GM12865 (cell line): ENCODE measurements around the gene ATRN.
"Not testable (repeated sequence)": the region's sequence is repeated elsewhere in the genome, so short reads cannot be mapped to it uniquely, and the experiment has no call there.

Experiments
- DNase-seq: peaks from one replicate; pipeline ENCODE4 v3.0.0; 2010; ENCODE audit warnings: low read depth
- H3K4me3 ChIP-seq: 2 replicates; pipeline ENCODE4 v1.5.1; 2011; ENCODE audit warnings: mild to moderate bottlenecking, low read depth, low read length, control low read depth
- TF ChIP-seq, protein P1 (sequence below): IDR thresholded peaks from 2 replicates; pipeline ENCODE4 v1.5.1; 2011; ENCODE audit warnings: low read length, control low read depth, low read depth, inconsistent platforms; ENCODE audit not compliant: insufficient read depth; ENCODE audit errors: missing control alignments

Gene ATRN

DNA sequence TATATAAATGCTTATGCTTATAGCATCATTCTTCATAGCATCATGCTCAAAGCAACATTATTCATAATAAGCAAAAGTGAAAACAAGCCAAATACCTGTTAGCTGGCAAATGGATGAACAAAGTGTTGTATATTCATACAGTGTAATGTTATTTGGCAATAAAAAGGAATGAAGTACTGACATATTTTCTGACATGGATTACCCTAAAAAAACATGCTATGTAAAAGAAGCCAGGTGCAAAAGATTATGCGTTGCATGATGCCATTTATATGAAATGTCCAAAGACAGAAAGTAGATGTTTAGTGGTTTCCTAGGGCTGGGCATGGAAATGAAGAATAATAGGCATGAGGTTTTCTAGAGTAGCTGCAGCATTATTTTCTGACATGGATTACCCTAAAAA lies 115.3 kb downstream of the ATRN start:
- TF ChIP-seq, protein P1, sequence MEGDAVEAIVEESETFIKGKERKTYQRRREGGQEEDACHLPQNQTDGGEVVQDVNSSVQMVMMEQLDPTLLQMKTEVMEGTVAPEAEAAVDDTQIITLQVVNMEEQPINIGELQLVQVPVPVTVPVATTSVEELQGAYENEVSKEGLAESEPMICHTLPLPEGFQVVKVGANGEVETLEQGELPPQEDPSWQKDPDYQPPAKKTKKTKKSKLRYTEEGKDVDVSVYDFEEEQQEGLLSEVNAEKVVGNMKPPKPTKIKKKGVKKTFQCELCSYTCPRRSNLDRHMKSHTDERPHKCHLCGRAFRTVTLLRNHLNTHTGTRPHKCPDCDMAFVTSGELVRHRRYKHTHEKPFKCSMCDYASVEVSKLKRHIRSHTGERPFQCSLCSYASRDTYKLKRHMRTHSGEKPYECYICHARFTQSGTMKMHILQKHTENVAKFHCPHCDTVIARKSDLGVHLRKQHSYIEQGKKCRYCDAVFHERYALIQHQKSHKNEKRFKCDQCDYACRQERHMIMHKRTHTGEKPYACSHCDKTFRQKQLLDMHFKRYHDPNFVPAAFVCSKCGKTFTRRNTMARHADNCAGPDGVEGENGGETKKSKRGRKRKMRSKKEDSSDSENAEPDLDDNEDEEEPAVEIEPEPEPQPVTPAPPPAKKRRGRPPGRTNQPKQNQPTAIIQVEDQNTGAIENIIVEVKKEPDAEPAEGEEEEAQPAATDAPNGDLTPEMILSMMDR: no peak
- H3K4me3 ChIP-seq: no peak overlapping the region
- no peak for DNase-seq

DNA sequence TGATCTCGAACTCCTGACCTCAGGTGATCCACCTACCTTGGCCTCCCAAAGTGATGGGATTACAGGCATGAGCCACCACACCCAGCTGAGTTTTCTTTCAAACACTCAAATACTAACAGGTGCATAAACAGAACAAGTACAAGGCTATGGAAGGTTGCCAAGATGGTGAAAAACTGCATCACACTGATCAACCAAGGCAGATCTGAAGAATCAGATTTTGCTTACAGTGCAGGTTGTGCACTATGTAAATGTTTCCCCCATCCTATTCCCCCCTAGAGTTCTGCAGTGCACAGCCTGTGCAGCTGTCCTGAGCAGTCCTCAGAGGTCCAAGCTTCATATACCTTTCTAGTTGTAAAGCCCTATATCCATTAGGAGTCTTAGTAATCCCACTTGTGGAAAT lies 119.3 kb downstream of the ATRN start:
- TF ChIP-seq, protein P1: no peak
- H3K4me3 ChIP-seq: no peak overlapping the region
- DNase-seq: no peak

DNA sequence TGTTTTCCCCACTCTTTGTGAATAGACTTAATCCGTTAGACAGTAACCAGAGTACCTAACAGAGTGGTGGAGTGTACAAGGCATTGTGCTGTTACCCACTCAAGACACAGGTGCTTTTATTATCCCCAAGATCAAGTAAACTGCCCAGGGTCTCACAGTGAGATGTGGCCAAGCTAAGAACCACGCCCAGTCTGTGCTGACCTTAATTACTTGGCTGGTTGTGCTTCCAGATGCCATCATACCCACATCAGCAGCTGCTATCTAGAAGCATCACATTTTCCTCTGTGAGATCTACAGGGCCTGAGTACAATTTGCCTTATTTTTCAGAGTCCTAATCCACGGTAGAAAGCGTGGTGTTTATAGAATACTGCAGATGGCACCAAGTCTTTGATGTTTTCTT lies 122.1 kb downstream of the ATRN start:
- no peak overlapping the region for H3K4me3 ChIP-seq
- TF ChIP-seq, protein P1: no peak
- no peak for DNase-seq

DNA sequence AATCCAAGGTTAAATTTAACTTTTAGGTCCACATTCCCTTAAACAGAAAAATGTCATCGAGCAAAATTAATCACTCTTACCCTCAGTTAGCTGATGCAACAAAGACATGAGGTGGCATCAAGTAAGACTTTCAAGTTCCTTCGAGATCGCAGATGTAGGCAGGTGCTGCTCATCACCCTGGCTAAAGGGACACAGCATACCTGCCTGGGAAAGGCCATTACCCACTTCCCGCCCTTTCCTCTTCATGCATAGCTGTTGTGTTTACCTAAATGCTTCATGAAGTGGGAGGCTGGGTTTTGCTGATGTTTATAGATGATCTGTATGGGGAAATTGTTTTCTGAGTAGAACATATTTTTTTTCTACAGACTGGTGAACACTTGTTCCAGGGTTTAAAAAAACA lies 124.7 kb downstream of the ATRN start:
- H3K4me3 ChIP-seq: no peak overlapping the region
- no peak for DNase-seq
- TF ChIP-seq, protein P1: no peak

DNA sequence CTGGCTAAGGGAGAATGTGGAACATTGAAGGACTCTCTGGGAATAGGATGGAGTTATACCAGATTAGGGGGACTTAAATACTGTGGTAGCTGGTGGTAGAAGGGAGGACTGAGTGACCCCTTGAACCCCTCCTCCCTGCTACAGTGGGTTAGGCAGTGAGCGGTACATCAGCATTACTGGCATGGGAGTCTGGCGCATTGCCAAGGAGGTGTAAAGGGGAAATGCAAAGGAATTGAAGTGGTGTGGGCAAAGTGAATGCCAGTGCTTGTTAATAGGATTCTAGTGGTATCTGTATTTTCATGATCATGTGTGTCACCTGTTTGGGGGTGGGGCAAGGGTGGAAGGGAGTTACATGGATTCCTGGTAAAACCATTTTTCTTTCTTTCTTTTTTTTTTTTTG lies 132.3 kb downstream of the ATRN start:
- TF ChIP-seq, protein P1: no peak
- H3K4me3 ChIP-seq: no peak overlapping the region
- no peak for DNase-seq

DNA sequence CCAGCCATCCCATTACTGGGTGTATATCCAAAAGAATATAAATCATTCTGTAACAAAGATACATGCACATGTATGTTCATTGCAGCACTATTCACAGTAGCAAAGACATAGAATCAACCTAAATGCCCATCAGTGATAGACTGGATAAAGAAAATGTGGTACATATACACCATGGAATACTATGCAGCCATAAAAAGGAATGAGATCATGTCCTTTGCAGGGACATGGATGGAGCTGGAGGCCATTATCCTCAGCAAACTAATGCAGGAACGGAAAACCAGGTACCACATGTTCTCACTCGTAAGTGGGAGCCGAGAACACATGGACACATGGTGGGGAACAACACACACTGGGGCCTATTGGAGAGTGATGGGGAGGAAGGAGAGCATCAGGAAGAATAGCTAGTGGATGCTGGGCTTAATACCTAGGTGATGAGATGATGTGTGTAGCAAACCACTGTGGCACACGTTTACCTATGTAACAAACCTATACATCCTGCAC lies 134.6 kb downstream of the ATRN start:
- not testable (repeated sequence) for DNase-seq, H3K4me3 ChIP-seq

DNA sequence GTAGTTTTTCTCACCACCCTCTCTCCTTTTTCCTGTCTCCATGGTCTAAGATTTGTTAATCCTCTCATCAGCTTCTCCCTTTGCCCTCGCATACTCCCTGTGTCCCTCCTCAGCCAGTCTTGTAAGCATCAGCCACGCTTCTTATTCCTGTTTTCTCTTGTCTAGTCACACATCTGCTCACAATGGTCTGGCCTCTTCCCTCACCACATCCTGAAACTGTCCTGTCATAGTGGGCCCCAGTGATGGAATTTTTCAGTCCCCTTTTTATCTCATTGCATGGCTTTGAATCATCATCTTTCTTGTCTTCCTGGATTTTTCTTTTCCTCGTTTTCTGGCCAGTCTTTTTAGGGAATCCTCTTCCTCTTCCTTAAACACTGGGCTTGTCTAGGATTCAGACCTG lies 135.2 kb downstream of the ATRN start:
- no peak for DNase-seq
- TF ChIP-seq, protein P1: no peak
- no peak overlapping the region for H3K4me3 ChIP-seq
